H9 (cell line): Measurements from ENCODE around the gene ABR. TPM values are rescaled to one million over a fixed set of nuclear protein-coding genes. Genes with fewer than 3 reads are reported as not detected.

Source experiments
- DNase-seq: peaks from one replicate; pipeline ENCODE4 v3.0.0-alpha.2; 2017
- H2AFZ ChIP-seq: one replicate; pipeline ENCODE4 v1.6.1; 2013; ENCODE audit warnings: mild to moderate bottlenecking, low read length, control low read depth, moderate library complexity
- H2AK5ac ChIP-seq: 2 replicates; pipeline ENCODE4 v1.6.1; 2013; ENCODE audit warnings: low read length, control low read depth, mixed read lengths; ENCODE audit not compliant: insufficient read length
- H2BK120ac ChIP-seq: one replicate; pipeline ENCODE4 v1.6.1; 2013; ENCODE audit warnings: low read depth, mild to moderate bottlenecking, low read length, control low read depth, inconsistent platforms; ENCODE audit not compliant: poor library complexity, severe bottlenecking
- H2BK12ac ChIP-seq: 2 replicates; pipeline ENCODE4 v1.6.1; 2013; ENCODE audit warnings: low read length, control low read depth, mixed read lengths, low read depth; ENCODE audit not compliant: insufficient read length
- H2BK15ac ChIP-seq: 2 replicates; pipeline ENCODE4 v1.6.1; 2013; ENCODE audit warnings: low read depth, low read length, control low read depth
- H2BK20ac ChIP-seq: one replicate; pipeline ENCODE4 v1.6.1; 2013; ENCODE audit warnings: low read depth, mild to moderate bottlenecking, low read length, control low read depth, inconsistent platforms; ENCODE audit not compliant: poor library complexity, severe bottlenecking
- H2BK5ac ChIP-seq: 2 replicates; pipeline ENCODE4 v1.6.1; 2013; ENCODE audit warnings: low read length, control low read depth, mixed read lengths; ENCODE audit not compliant: insufficient read length
- H3K14ac ChIP-seq: 2 replicates; pipeline ENCODE4 v1.6.1; 2013; ENCODE audit warnings: low read length, control low read depth; ENCODE audit not compliant: insufficient read depth
- H3K18ac ChIP-seq: 2 replicates; pipeline ENCODE4 v1.6.1; 2013; ENCODE audit warnings: low read depth, mild to moderate bottlenecking, mixed read lengths, low read length, control low read depth; ENCODE audit not compliant: insufficient read length
- H3K23ac ChIP-seq: 2 replicates; pipeline ENCODE4 v1.6.1; 2013; ENCODE audit warnings: low read length, control low read depth, mixed read lengths, low read depth; ENCODE audit not compliant: insufficient read length
- H3K23me2 ChIP-seq: 2 replicates; pipeline ENCODE4 v1.6.1; 2013; ENCODE audit warnings: low read depth, mild to moderate bottlenecking, mixed read lengths, low read length, control low read depth; ENCODE audit not compliant: insufficient read length, poor library complexity, severe bottlenecking
- H3K27ac ChIP-seq: 2 replicates; pipeline ENCODE4 v1.5.1; 2013; ENCODE audit warnings: low read length, control low read depth, mixed read lengths, low read depth; ENCODE audit not compliant: insufficient read length
- H3K27me3 ChIP-seq: 2 replicates; pipeline ENCODE4 v1.6.1; 2013; ENCODE audit warnings: low read length, control low read depth, inconsistent platforms; ENCODE audit not compliant: insufficient read depth
- H3K4ac ChIP-seq: 2 replicates; pipeline ENCODE4 v1.6.1; 2013; ENCODE audit warnings: low read depth, mild to moderate bottlenecking, control low read depth, inconsistent platforms, low read length, moderate library complexity
- H3K4me1 ChIP-seq: 2 replicates; pipeline ENCODE4 v1.6.1; 2013; ENCODE audit warnings: low read length, control low read depth, inconsistent platforms; ENCODE audit not compliant: insufficient read depth
- H3K4me2 ChIP-seq: 2 replicates; pipeline ENCODE4 v1.6.1; 2013; ENCODE audit warnings: low read length, control low read depth, mixed read lengths; ENCODE audit not compliant: insufficient read length, insufficient read depth
- H3K56ac ChIP-seq: 2 replicates; pipeline ENCODE4 v1.6.1; 2013; ENCODE audit warnings: low read depth, mild to moderate bottlenecking, mixed read lengths, low read length, control low read depth; ENCODE audit not compliant: insufficient read length
- H3K79me1 ChIP-seq: 2 replicates; pipeline ENCODE4 v1.6.1; 2013; ENCODE audit warnings: low read depth, mild to moderate bottlenecking, moderate library complexity, low read length, control low read depth, inconsistent platforms; ENCODE audit not compliant: insufficient read depth, poor library complexity, severe bottlenecking
- H3K79me2 ChIP-seq: 2 replicates; pipeline ENCODE4 v1.6.1; 2013; ENCODE audit warnings: low read length, control low read depth, inconsistent platforms; ENCODE audit not compliant: insufficient read depth
- H3K9ac ChIP-seq: 2 replicates; pipeline ENCODE4 v1.6.1; 2013; ENCODE audit warnings: low read length, control low read depth, mixed read lengths; ENCODE audit not compliant: insufficient read length; ENCODE audit errors: extremely low read depth
- H3K9me3 ChIP-seq: one replicate; pipeline ENCODE4 v1.6.1; 2013; ENCODE audit warnings: low read depth, low read length, inconsistent platforms; ENCODE audit not compliant: control insufficient read depth
- H3T11ph ChIP-seq: one replicate; pipeline ENCODE4 v1.6.1; 2013; ENCODE audit warnings: mild to moderate bottlenecking, low read length, control low read depth, inconsistent platforms
- H4K20me1 ChIP-seq: one replicate; pipeline ENCODE4 v1.6.1; 2013; ENCODE audit not compliant: control insufficient read depth, insufficient read length, insufficient read depth
- H4K5ac ChIP-seq: 2 replicates; pipeline ENCODE4 v1.6.1; 2013; ENCODE audit warnings: low read depth, mild to moderate bottlenecking, mixed read lengths, low read length, control low read depth; ENCODE audit not compliant: insufficient read length
- H4K8ac ChIP-seq: replicated peaks from 2 replicates; pipeline ENCODE4 v1.6.1; 2013; ENCODE audit warnings: low read length, control low read depth, mixed read lengths, low read depth; ENCODE audit not compliant: insufficient read length
- H4K91ac ChIP-seq: 2 replicates; pipeline ENCODE4 v1.6.1; 2013; ENCODE audit warnings: low read depth, mild to moderate bottlenecking, moderate library complexity, mixed read lengths, low read length, control low read depth; ENCODE audit not compliant: insufficient read length
- H3K27ac Mint-ChIP-seq, 3 experiments: 2 replicates in 2 of 3; 3 replicates in 1 of 3; pipeline ENCODE4 v1.8.0; 2020 to 2021; ENCODE audit warnings: mixed read lengths in 3 of 3, mild to moderate bottlenecking in 1 of 3, moderate library complexity in 1 of 3
- H3K27me3 Mint-ChIP-seq: 2 replicates; pipeline ENCODE4 v1.8.0; 2021; ENCODE audit warnings: low read depth, mild to moderate bottlenecking, moderate library complexity, mixed read lengths
- H3K36me3 Mint-ChIP-seq, 3 experiments: 2 replicates in 2 of 3; 3 replicates in 1 of 3; pipeline ENCODE4 v1.8.0; 2020 to 2021; ENCODE audit warnings: low read depth in 3 of 3, mixed read lengths in 3 of 3; ENCODE audit not compliant: insufficient read depth in 1 of 3
- H3K4me1 Mint-ChIP-seq, 2 experiments: 2 replicates each; pipeline ENCODE4 v1.8.0; 2020; ENCODE audit warnings: mixed read lengths in 2 of 2
- H3K4me3 Mint-ChIP-seq, 2 experiments: 2 replicates in 1 of 2; 3 replicates in 1 of 2; pipeline ENCODE4 v1.8.0; 2020 to 2021; ENCODE audit warnings: mild to moderate bottlenecking in 2 of 2, mixed read lengths in 2 of 2, moderate library complexity in 1 of 2
- H3K9me3 Mint-ChIP-seq, 2 experiments: 2 replicates in 1 of 2; 3 replicates in 1 of 2; pipeline ENCODE4 v1.8.0; 2020; ENCODE audit warnings: mild to moderate bottlenecking in 2 of 2, mixed read lengths in 2 of 2, moderate library complexity in 1 of 2
- CTCF ChIP-seq: fragments of 200-600 bp; sonication (generic); conservative IDR thresholded peaks from 3 replicates; pipeline ENCODE4 v1.8.0; 2021; ENCODE audit warnings: antibody characterized with exemption, mild to moderate bottlenecking
- WGBS: extraction: QIAGEN DNeasy Blood & Tissue Kit; methylation state at CpG from one replicate; pipeline ENCODE4 v1.1.7; 2013; ENCODE audit warnings: missing lambda C conversion rate, low lambda C conversion rate, mixed read lengths; ENCODE audit not compliant: insufficient read length; ENCODE audit errors: extremely low coverage; 5-methylcytosine and 5-hydroxymethylcytosine counted together
- total RNA-seq: library from RNA; stranded (reverse); gene quantifications from 2 replicates; pipeline ENCODE4 v1.2.1, GENCODE V29; 2021

ABR gene
- total RNA-seq, 1 experiment from 2014 or later: 34.7 TPM

- Histone ChIP-seq H3K23me2 (no peaks in the 10 kb centered on the region), H3K9ac (no peak overlapping the region), H4K5ac (no peak overlapping the region), H3K79me2 (no peaks in the 10 kb centered on the region), H3K79me1 (no peaks in the 10 kb centered on the region), H2BK12ac (no peak overlapping the region), H2BK120ac (no peak overlapping the region), H3K18ac (no peak overlapping the region), H3K27me3 (no peaks in the 10 kb centered on the region), H2BK5ac (no peak overlapping the region), H3K14ac (no peak overlapping the region), H2BK20ac (no peak overlapping the region), H4K91ac (no peak overlapping the region), H2AFZ (no peak overlapping the region), H3K4me2 (no peak overlapping the region), H3K4ac (no peak overlapping the region), H4K20me1 (no peaks in the 10 kb centered on the region), H3K23ac (no peak overlapping the region), H3K9me3 (no peaks in the 10 kb centered on the region), H3K56ac (no peak overlapping the region), H3K4me1 (no peaks in the 10 kb centered on the region), H2AK5ac (no peak overlapping the region), H4K8ac (no peak overlapping the region), H3T11ph (no peak overlapping the region), H3K27ac (no peak overlapping the region), H2BK15ac (no peak overlapping the region)
- WGBS: no CpG with 5 or more reads among the region's 27 CpGs
- TF ChIP-seq CTCF: no peak
- Mint-ChIP-seq H3K4me3 (no peak overlapping the region), H3K4me1 (0 out of 4 replicates have a peak, but pooled peaks cover 0 to 3% of the 10 kb centered on the region in 2 experiments), H3K9me3 (no peaks in the 10 kb centered on the region), H3K36me3 (no peaks in the 10 kb centered on the region), H3K27me3 (peaks cover 2% of the 10 kb centered on the region; the same call in 1 of the 2 replicates), H3K27ac (no peak overlapping the region)
- no peak for DNase-seq
Measured at GRCh38 chr17:1024076-1024475, 155.7 kb downstream of the ABR start.
